K562 (cell line): ENCODE measurements around the gene ZNF333.

Experiments
- PHTF2 ChIP-seq: fragments of 250-450 bp; sonication (Bioruptor Pico); IDR thresholded peaks from 2 replicates; pipeline ENCODE4 v1.5.0; 2021; ENCODE audit warnings: mild to moderate bottlenecking
- ZNF224 ChIP-seq: sonication (generic); formaldehyde crosslinking; IDR thresholded peaks from 2 replicates; pipeline ENCODE4 v1.8.0; 2022; ENCODE audit warnings: mild to moderate bottlenecking, missing genetic modification reagents
- TF ChIP-seq, protein P1 (sequence below), 3 experiments: IDR thresholded peaks in 2 of 3; conservative IDR thresholded peaks in 1 of 3; 2 replicates each; pipeline ENCODE4 v1.5.1; 2011 to 2012; ENCODE audit warnings: low read length in 3 of 3, mild to moderate bottlenecking in 3 of 3, control low read depth in 2 of 3, improper control_type of control experiment in 1 of 3, inconsistent platforms in 1 of 3, low read depth in 1 of 3, mixed read lengths in 1 of 3, moderate library complexity in 1 of 3; ENCODE audit not compliant: insufficient read depth in 2 of 3
- TF ChIP-seq, protein P2 (sequence below): sonication (generic); formaldehyde crosslinking; IDR thresholded peaks from 2 replicates; pipeline ENCODE4 v1.8.1; 2022; ENCODE audit warnings: missing genetic modification reagents
- TF ChIP-seq, protein P3 (sequence below): fragments of 450-650 bp; IDR thresholded peaks from 2 replicates; pipeline ENCODE4 v1.6.1; 2017; ENCODE audit warnings: mild to moderate bottlenecking, moderate library complexity

DNA sequence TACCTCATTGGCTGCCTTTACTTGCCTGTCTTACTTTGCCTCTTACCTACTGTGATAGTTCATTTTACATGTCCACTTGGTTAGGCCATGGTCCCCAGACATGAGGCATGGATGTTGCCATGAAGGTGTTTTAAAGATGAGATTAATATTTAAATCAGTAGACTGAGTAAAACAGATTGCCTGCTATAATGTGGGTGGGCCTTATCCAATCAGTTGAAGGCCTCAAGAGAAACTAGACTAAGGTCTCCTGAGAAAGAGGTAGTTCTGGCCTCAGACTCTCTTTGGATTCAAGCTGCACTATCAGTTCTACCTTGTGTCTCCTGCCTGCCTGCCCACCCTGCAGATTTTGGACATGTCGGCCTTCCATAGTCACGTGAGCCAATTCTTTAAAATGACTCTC is 41.3 kb upstream of the ZNF333 start:
- TF ChIP-seq, protein P1, sequence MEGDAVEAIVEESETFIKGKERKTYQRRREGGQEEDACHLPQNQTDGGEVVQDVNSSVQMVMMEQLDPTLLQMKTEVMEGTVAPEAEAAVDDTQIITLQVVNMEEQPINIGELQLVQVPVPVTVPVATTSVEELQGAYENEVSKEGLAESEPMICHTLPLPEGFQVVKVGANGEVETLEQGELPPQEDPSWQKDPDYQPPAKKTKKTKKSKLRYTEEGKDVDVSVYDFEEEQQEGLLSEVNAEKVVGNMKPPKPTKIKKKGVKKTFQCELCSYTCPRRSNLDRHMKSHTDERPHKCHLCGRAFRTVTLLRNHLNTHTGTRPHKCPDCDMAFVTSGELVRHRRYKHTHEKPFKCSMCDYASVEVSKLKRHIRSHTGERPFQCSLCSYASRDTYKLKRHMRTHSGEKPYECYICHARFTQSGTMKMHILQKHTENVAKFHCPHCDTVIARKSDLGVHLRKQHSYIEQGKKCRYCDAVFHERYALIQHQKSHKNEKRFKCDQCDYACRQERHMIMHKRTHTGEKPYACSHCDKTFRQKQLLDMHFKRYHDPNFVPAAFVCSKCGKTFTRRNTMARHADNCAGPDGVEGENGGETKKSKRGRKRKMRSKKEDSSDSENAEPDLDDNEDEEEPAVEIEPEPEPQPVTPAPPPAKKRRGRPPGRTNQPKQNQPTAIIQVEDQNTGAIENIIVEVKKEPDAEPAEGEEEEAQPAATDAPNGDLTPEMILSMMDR (IDR thresholded peaks at IDR 0.05 in 2 of 3, conservative IDR thresholded peaks at IDR 0.05 in 1 of 3; ENCODE audit: insufficient read depth in 2 of 3, low read depth in 1 of 3, low read length in 3 of 3): no peak
- TF ChIP-seq, protein P2, sequence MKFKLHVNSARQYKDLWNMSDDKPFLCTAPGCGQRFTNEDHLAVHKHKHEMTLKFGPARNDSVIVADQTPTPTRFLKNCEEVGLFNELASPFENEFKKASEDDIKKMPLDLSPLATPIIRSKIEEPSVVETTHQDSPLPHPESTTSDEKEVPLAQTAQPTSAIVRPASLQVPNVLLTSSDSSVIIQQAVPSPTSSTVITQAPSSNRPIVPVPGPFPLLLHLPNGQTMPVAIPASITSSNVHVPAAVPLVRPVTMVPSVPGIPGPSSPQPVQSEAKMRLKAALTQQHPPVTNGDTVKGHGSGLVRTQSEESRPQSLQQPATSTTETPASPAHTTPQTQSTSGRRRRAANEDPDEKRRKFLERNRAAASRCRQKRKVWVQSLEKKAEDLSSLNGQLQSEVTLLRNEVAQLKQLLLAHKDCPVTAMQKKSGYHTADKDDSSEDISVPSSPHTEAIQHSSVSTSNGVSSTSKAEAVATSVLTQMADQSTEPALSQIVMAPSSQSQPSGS (CRISPR knock-in tag): no peak
- TF ChIP-seq ZNF224 (no peak), PHTF2 (CRISPR knock-in tag) (no peak)
- TF ChIP-seq, protein P3, sequence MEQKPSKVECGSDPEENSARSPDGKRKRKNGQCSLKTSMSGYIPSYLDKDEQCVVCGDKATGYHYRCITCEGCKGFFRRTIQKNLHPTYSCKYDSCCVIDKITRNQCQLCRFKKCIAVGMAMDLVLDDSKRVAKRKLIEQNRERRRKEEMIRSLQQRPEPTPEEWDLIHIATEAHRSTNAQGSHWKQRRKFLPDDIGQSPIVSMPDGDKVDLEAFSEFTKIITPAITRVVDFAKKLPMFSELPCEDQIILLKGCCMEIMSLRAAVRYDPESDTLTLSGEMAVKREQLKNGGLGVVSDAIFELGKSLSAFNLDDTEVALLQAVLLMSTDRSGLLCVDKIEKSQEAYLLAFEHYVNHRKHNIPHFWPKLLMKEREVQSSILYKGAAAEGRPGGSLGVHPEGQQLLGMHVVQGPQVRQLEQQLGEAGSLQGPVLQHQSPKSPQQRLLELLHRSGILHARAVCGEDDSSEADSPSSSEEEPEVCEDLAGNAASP: no peak
